HFFc6 (cell line): ENCODE measurements around the gene FAM83G. TPM values are rescaled to one million over a fixed set of nuclear protein-coding genes. Genes with fewer than 3 reads are reported as not detected.
"Not testable (repeated sequence)": the region's sequence is repeated elsewhere in the genome, so short reads cannot be mapped to it uniquely, and the experiment has no call there.

Experiments used
- DNase-seq: peaks from one replicate; pipeline ENCODE4 v3.0.0-alpha.2; 2018
- H3K27ac Mint-ChIP-seq: 2 replicates; pipeline ENCODE4 v1.8.0; 2020; ENCODE audit warnings: mild to moderate bottlenecking, mixed read lengths
- H3K27me3 Mint-ChIP-seq: 2 replicates; pipeline ENCODE4 v1.8.0; 2021; ENCODE audit warnings: mild to moderate bottlenecking, moderate library complexity, mixed read lengths; ENCODE audit not compliant: insufficient read depth
- H3K36me3 Mint-ChIP-seq: 2 replicates; pipeline ENCODE4 v1.8.0; 2021; ENCODE audit warnings: low read depth, mixed read lengths
- H3K4me1 Mint-ChIP-seq: 2 replicates; pipeline ENCODE4 v1.8.0; 2020; ENCODE audit warnings: low read depth, mixed read lengths
- H3K4me3 Mint-ChIP-seq: 2 replicates; pipeline ENCODE4 v1.8.0; 2020; ENCODE audit warnings: mild to moderate bottlenecking, moderate library complexity, mixed read lengths
- H3K9me3 Mint-ChIP-seq: 2 replicates; pipeline ENCODE4 v1.8.0; 2020; ENCODE audit warnings: mild to moderate bottlenecking, mixed read lengths
- total RNA-seq, 6 experiments: library from RNA; stranded (reverse); fragmentation: NEBNext Ultra II Directional; extraction: Animal tissue kit (Norgen Biotek cat#: 25700); gene quantifications; 2 replicates in 1 of 6; 3 replicates in 5 of 6; pipeline ENCODE4 v1.2.3, GENCODE V29; 2021
- TF ChIP-seq, protein P1 (sequence below): fragments of 200-600 bp; sonication (generic); IDR thresholded peaks from 2 replicates; pipeline ENCODE4 v1.5.0; 2021; ENCODE audit warnings: antibody characterized with exemption, mild to moderate bottlenecking

The FAM83G gene
- total RNA-seq, 6 experiments from 2014 or later = 21.0 to 24.0 (median 21.7) TPM

DNA sequence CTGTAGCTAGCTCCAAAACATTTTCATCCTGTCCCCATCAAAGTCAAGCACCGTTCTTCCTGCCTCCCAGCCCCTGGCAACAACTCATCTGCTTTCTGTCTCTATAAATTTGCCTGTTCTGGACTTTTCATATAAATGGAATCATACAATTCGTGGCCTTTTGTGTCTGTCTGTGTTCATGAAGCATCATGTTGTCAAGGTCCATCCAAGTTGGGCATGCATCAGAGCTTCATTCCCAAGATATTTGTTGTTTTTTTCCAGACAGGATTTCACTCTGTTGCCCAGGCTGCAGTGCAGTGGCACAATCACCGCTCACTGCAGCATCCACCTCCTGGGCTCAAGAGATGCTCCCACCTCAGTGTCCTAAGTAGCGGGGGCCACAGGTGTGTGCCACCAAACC lies 46.7 kb downstream of the FAM83G start:
- peaks cover 24% of the 10 kb centered on the region for H3K4me1 Mint-ChIP-seq
- DNase-seq = no peak
- no peak overlapping the region for H3K4me3 Mint-ChIP-seq
- TF ChIP-seq, protein P1, sequence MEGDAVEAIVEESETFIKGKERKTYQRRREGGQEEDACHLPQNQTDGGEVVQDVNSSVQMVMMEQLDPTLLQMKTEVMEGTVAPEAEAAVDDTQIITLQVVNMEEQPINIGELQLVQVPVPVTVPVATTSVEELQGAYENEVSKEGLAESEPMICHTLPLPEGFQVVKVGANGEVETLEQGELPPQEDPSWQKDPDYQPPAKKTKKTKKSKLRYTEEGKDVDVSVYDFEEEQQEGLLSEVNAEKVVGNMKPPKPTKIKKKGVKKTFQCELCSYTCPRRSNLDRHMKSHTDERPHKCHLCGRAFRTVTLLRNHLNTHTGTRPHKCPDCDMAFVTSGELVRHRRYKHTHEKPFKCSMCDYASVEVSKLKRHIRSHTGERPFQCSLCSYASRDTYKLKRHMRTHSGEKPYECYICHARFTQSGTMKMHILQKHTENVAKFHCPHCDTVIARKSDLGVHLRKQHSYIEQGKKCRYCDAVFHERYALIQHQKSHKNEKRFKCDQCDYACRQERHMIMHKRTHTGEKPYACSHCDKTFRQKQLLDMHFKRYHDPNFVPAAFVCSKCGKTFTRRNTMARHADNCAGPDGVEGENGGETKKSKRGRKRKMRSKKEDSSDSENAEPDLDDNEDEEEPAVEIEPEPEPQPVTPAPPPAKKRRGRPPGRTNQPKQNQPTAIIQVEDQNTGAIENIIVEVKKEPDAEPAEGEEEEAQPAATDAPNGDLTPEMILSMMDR = no peak
- peaks cover 1% of the 10 kb centered on the region; the same call in 1 of the 2 replicates for H3K27me3 Mint-ChIP-seq
- H3K27ac Mint-ChIP-seq = no peak overlapping the region
- H3K9me3 Mint-ChIP-seq = no peaks in the 10 kb centered on the region
- no peaks in the 10 kb centered on the region for H3K36me3 Mint-ChIP-seq

- DNase-seq = no peak
- H3K36me3 Mint-ChIP-seq = no peaks in the 10 kb centered on the region
- no peak overlapping the region for H3K27ac Mint-ChIP-seq
- H3K4me3 Mint-ChIP-seq = no peak overlapping the region
- peaks cover 11% of the 10 kb centered on the region for H3K27me3 Mint-ChIP-seq
- TF ChIP-seq, protein P1 = no peak
- H3K4me1 Mint-ChIP-seq = peaks cover 12% of the 10 kb centered on the region
- H3K9me3 Mint-ChIP-seq = no peaks in the 10 kb centered on the region
These were observed 48.0 kb downstream of the FAM83G start for GRCh38 chr17:18956581-18956980.

DNA sequence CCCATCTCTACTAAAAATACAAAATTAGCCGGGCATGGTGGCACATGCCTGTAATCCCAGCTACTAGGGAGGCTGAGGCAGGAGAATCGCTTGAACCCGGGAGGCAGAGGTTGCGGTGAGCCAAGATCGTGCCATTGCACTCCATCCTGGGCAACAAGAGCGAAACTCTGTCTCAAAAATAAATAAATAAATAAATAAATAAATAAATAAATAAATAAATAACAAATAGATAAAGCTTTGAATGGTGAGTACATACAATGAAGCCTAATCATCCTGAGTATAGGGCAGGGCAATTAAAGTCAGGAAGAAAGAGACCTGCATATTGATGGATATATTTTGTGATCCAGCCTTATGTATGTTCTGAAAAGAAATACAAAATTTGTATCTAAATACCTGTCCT lies 48.5 kb downstream of the FAM83G start:
- H3K27me3 Mint-ChIP-seq = peaks cover 13% of the 10 kb centered on the region
- H3K4me1 Mint-ChIP-seq, H3K4me3 Mint-ChIP-seq, H3K9me3 Mint-ChIP-seq, DNase-seq, H3K36me3 Mint-ChIP-seq, H3K27ac Mint-ChIP-seq: not testable (repeated sequence)

- Mint-ChIP-seq H3K4me3 (no peak overlapping the region), H3K36me3 (no peaks in the 10 kb centered on the region), H3K27me3 (peaks cover 18% of the 10 kb centered on the region), H3K27ac (no peak overlapping the region), H3K9me3 (no peaks in the 10 kb centered on the region), H3K4me1 (no peaks in the 10 kb centered on the region)
- DNase-seq = no peak
- TF ChIP-seq, protein P1 = no peak
These were observed 49.6 kb downstream of the FAM83G start for GRCh38 chr17:18955009-18955408.

DNA sequence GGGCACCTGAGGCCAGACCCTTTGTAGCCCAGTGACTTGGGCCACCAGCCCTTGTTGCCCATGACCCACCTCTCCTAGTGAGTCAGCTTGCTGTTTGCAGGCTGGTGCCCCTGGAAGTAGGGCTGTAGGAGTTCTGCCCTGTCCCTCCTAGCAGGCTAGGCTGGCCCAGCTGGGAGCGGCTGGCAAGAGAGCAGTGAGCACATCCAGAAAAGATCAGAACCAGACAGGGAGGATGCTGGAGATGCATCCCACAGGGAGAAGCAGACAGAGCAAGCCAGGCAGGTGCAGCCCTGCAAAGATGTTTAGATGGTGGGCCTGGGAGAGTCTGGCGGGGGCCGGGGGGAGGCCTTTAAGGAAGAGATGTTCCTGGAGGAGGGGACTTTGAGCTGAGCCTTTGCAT lies 50.2 kb downstream of the FAM83G start:
- Mint-ChIP-seq H3K27ac (no peak overlapping the region), H3K36me3 (no peaks in the 10 kb centered on the region), H3K4me3 (no peak overlapping the region), H3K4me1 (no peaks in the 10 kb centered on the region), H3K27me3 (peaks cover 25% of the 10 kb centered on the region), H3K9me3 (no peaks in the 10 kb centered on the region)
- TF ChIP-seq, protein P1 = no peak
- DNase-seq = no peak

- TF ChIP-seq, protein P1 = no peak
- Mint-ChIP-seq H3K4me1 (no peaks in the 10 kb centered on the region), H3K36me3 (no peaks in the 10 kb centered on the region), H3K27ac (no peak overlapping the region), H3K9me3 (no peaks in the 10 kb centered on the region), H3K27me3 (peaks cover 29% of the 10 kb centered on the region), H3K4me3 (no peak overlapping the region)
- DNase-seq = no peak
These were observed 51.3 kb downstream of the FAM83G start for GRCh38 chr17:18953231-18953728.
